ENCODE data around the gene KRTAP1-3.

DNA sequence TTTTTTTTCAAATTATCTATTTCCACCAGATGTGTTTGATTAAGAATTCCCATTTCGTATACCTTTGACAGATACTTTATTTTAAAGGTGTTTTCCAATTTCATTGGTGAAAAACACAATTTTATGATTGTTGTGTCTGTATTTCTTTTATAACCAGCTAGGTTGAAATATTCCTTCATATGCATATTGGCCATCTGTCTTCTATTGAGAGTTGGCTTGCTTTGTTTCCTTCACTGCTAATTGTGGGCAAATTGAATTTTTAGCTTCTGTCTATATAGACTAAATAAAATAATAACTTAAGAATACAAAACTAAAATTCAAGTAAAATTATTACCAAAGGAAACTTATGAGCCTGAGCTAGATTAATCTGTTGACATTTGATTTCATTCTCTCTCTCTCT lies 39.6 kb downstream of the KRTAP1-3 start:
- TF ChIP-seq FOXM1 (IDR thresholded peaks at IDR 0.05; ENCODE audit: borderline replicate concordance) (no peak), ZNF384 (IDR thresholded peaks at IDR 0.05) (no peak), TARDBP (IDR thresholded peaks at IDR 0.05) (no peak), SP1 (IDR thresholded peaks at IDR 0.05) (no peak), FOXA1 (IDR thresholded peaks at IDR 0.05) (no peak), FOXK2 (IDR thresholded peaks at IDR 0.05) (no peak), L3MBTL2 (conservative IDR thresholded peaks at IDR 0.05) (no peak), NFRKB (IDR thresholded peaks at IDR 0.05) (no peak), BHLHE40 (IDR thresholded peaks at IDR 0.05; ENCODE audit: borderline replicate concordance) (no peak), ARNT (IDR thresholded peaks at IDR 0.05) (no peak)
- TF ChIP-seq, protein P1, sequence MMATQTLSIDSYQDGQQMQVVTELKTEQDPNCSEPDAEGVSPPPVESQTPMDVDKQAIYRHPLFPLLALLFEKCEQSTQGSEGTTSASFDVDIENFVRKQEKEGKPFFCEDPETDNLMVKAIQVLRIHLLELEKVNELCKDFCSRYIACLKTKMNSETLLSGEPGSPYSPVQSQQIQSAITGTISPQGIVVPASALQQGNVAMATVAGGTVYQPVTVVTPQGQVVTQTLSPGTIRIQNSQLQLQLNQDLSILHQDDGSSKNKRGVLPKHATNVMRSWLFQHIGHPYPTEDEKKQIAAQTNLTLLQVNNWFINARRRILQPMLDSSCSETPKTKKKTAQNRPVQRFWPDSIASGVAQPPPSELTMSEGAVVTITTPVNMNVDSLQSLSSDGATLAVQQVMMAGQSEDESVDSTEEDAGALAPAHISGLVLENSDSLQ (IDR thresholded peaks at IDR 0.05), result no peak

Data from HEK293T (cell line).